ENCODE results near the gene PWWP2A. TPM values are rescaled to one million over a fixed set of nuclear protein-coding genes. Genes with fewer than 3 reads are reported as not detected.

Gene PWWP2A
- total RNA-seq, 1 experiment from 2014 or later: 66.7 TPM

DNA sequence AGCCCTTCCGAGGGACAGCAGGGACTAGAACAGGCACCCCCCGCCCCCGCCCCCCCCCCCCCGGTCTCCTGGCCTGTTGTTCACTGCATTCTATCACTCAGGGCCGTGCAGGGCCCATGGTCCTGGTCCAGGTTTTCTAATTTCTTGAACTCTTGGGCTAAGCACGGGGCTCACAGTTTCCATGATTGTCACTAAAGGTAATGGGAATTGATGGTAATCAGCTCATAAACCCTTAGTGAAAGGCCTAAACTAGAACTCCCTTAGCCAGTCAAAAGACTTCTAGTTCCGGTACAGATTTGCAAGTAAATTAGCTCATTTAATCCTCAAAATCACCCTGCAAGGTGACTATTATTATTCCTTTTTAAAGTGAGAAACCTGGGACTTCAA is 14.7 kb upstream of the PWWP2A start:
- H3K36me3 Mint-ChIP-seq (ENCODE audit: insufficient read depth in 1 of 3, low read depth in 3 of 3): no peaks in the 10 kb centered on the region
- H3K27ac ChIP-seq (ENCODE audit: insufficient read length, low read depth, low read length): peak overlapping the region; percentile 24
- H3K9me3 Mint-ChIP-seq: no peaks in the 10 kb centered on the region
- H4K91ac ChIP-seq (ENCODE audit: insufficient read length, low read depth, low read length): no peak overlapping the region
- H3K23ac ChIP-seq (ENCODE audit: insufficient read length, low read depth, low read length): no peak overlapping the region
- no peak overlapping the region for H2BK120ac ChIP-seq (ENCODE audit: low read depth, low read length, poor library complexity, severe bottlenecking)
- peak overlapping the region; percentile 17 for H3K4me2 ChIP-seq (ENCODE audit: insufficient read depth, insufficient read length, low read length)
- H3K9me3 ChIP-seq (ENCODE audit: control insufficient read depth, low read depth, low read length): no peaks in the 10 kb centered on the region
- no peak for DNase-seq
- no peaks in the 10 kb centered on the region for H3K23me2 ChIP-seq (ENCODE audit: insufficient read length, low read depth, low read length, poor library complexity, severe bottlenecking)
- H2BK12ac ChIP-seq (ENCODE audit: insufficient read length, low read depth, low read length): no peak overlapping the region
- H2BK15ac ChIP-seq (ENCODE audit: low read depth, low read length): no peak overlapping the region
- WGBS (ENCODE audit: extremely low coverage, insufficient read length, low lambda C conversion rate): no CpG with 5 or more reads among the region's 7 CpGs
- no peak overlapping the region for H2AK5ac ChIP-seq (ENCODE audit: insufficient read length, low read length)
- peaks cover 4% of the 10 kb centered on the region; the same call in 1 of the 2 replicates for H3K4me1 ChIP-seq (ENCODE audit: insufficient read depth, low read length)
- H4K20me1 ChIP-seq (ENCODE audit: control insufficient read depth, insufficient read depth, insufficient read length): no peaks in the 10 kb centered on the region
- no peak overlapping the region for H2BK20ac ChIP-seq (ENCODE audit: low read depth, low read length, poor library complexity, severe bottlenecking)
- H2BK5ac ChIP-seq (ENCODE audit: insufficient read length, low read length): no peak overlapping the region
- no peaks in the 10 kb centered on the region; the same call in 1 of the 2 replicates for H3K27me3 Mint-ChIP-seq (ENCODE audit: low read depth)
- no peak overlapping the region for H4K8ac ChIP-seq (replicated peaks; ENCODE audit: insufficient read length, low read depth, low read length)
- H4K5ac ChIP-seq (ENCODE audit: insufficient read length, low read depth, low read length): no peak overlapping the region
- peaks cover 17 to 20% of the 10 kb centered on the region in 2 experiments for H3K4me1 Mint-ChIP-seq
- H2AFZ ChIP-seq (ENCODE audit: low read length): no peak overlapping the region
- H3K4me3 Mint-ChIP-seq: peak overlapping the region; percentile 41 to 63
- H3K18ac ChIP-seq (ENCODE audit: insufficient read length, low read depth, low read length): no peak overlapping the region
- TF ChIP-seq, protein P1, sequence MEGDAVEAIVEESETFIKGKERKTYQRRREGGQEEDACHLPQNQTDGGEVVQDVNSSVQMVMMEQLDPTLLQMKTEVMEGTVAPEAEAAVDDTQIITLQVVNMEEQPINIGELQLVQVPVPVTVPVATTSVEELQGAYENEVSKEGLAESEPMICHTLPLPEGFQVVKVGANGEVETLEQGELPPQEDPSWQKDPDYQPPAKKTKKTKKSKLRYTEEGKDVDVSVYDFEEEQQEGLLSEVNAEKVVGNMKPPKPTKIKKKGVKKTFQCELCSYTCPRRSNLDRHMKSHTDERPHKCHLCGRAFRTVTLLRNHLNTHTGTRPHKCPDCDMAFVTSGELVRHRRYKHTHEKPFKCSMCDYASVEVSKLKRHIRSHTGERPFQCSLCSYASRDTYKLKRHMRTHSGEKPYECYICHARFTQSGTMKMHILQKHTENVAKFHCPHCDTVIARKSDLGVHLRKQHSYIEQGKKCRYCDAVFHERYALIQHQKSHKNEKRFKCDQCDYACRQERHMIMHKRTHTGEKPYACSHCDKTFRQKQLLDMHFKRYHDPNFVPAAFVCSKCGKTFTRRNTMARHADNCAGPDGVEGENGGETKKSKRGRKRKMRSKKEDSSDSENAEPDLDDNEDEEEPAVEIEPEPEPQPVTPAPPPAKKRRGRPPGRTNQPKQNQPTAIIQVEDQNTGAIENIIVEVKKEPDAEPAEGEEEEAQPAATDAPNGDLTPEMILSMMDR (conservative IDR thresholded peaks at IDR 0.05): no peak
- no peak overlapping the region for H3T11ph ChIP-seq (ENCODE audit: low read length)
- no peak overlapping the region for H3K14ac ChIP-seq (ENCODE audit: insufficient read depth, low read length)
- no peaks in the 10 kb centered on the region for H3K79me2 ChIP-seq (ENCODE audit: insufficient read depth, low read length)
- no peaks in the 10 kb centered on the region for H3K27me3 ChIP-seq (ENCODE audit: insufficient read depth, low read length)
- no peak overlapping the region for H3K4ac ChIP-seq (ENCODE audit: low read depth, low read length)
- H3K56ac ChIP-seq (ENCODE audit: insufficient read length, low read depth, low read length): no peak overlapping the region
- no peak overlapping the region for H3K9ac ChIP-seq (ENCODE audit: extremely low read depth, insufficient read length, low read length)
- no peaks in the 10 kb centered on the region for H3K79me1 ChIP-seq (ENCODE audit: insufficient read depth, low read depth, low read length, poor library complexity, severe bottlenecking)
- peak overlapping the region; percentile 87 to 99 (median 87); a peak in 6 of 7 replicates for H3K27ac Mint-ChIP-seq
